ENCODE results near the gene KIF25.

- no peak for TF ChIP-seq CTCF (IDR thresholded peaks at IDR 0.05)
- no peak for TF ChIP-seq POLR2A (IDR thresholded peaks at IDR 0.05)
Measured at GRCh38 chr6:168072730-168073129, 75.3 kb downstream of the KIF25 start.
